K562 (cell line): ENCODE results near the gene FSTL4. TPM values are rescaled to one million over a fixed set of nuclear protein-coding genes. Genes with fewer than 3 reads are reported as not detected.

Experiments used
- ATAC-seq: fragments of 200-7000 bp; cut with Tn5 transposase; 3 replicates; pipeline ENCODE4 v1.9.1; 2020; ENCODE audit warnings: moderate library complexity
- BruUV-seq: library from RNA; stranded (reverse); fragments of 400-500 nt; replicated peaks from 2 replicates; lab custom pipeline; 2021; lab: Mats Ljungman, UMichigan
- CTCF ChIA-PET: fragments of 300-600 bp; formaldehyde crosslinking; extraction: SDS; loops from one replicate; lab custom pipeline; 2021; ENCODE audit warnings: low intra/inter-chr PET ratio; lab: Yijun Ruan, JAX
- POLR2A ChIA-PET: fragments of 300-600, 350-650 bp; sonication (Branson Sonifier 250); formaldehyde crosslinking; extraction: SDS; loops from one replicate; lab custom pipeline; 2021; ENCODE audit warnings: antibody characterized with exemption, inconsistent platforms; lab: Yijun Ruan, JAX
- DNase-seq, 4 experiments: peaks; one replicate each; pipeline versions ENCODE4 v3.0.0 to v3.0.0-alpha.2; 2011 to 2018; ENCODE audit warnings: low spot score in 3 of 4, mixed read lengths in 3 of 4; ENCODE audit errors: extremely low read depth in 1 of 4
- FAIRE-seq: peaks from 2 replicates; lab custom pipeline; 2011; peaks lifted over from hg19 to GRCh38; lab: Jason Lieb, UNC
- H2AFZ ChIP-seq: 2 replicates; pipeline ENCODE4 v1.6.0; 2011; ENCODE audit warnings: low read depth, low read length, control low read depth, inconsistent platforms
- H3K27ac ChIP-seq: fragments of 200-600 bp; 3 replicates; pipeline ENCODE4 v1.8.0; 2011; ENCODE audit warnings: low read depth, mild to moderate bottlenecking, control low read depth, inconsistent platforms, low read length, moderate library complexity, mixed read lengths; ENCODE audit errors: extremely low read depth
- H3K27me3 ChIP-seq, 2 experiments: fragments of 300-600 bp in 1 of 2; 2 replicates in 1 of 2; 3 replicates in 1 of 2; pipeline versions ENCODE4 v1.6.0 to v1.8.0; 2011; ENCODE audit warnings: inconsistent platforms in 2 of 2, low read length in 2 of 2, mild to moderate bottlenecking in 1 of 2, mixed read lengths in 1 of 2, moderate library complexity in 1 of 2; ENCODE audit not compliant: control insufficient read depth in 2 of 2, insufficient read depth in 2 of 2
- H3K36me3 ChIP-seq: fragments of 300-600 bp; 3 replicates; pipeline ENCODE4 v1.8.0; 2011; ENCODE audit warnings: mild to moderate bottlenecking, low read length, inconsistent platforms; ENCODE audit not compliant: control insufficient read depth, insufficient read depth
- H3K4me1 ChIP-seq, 2 experiments: fragments of 200-600 bp in 1 of 2; replicated peaks in 1 of 2; 2 replicates in 1 of 2; 3 replicates in 1 of 2; pipeline versions ENCODE4 v1.5.1 to v1.8.0; 2011; ENCODE audit warnings: inconsistent platforms in 2 of 2, low read length in 2 of 2, mild to moderate bottlenecking in 1 of 2, mixed read lengths in 1 of 2, moderate library complexity in 1 of 2; ENCODE audit not compliant: control insufficient read depth in 2 of 2, insufficient read depth in 2 of 2
- H3K4me2 ChIP-seq: 2 replicates; pipeline ENCODE4 v1.6.1; 2011; ENCODE audit warnings: low read length, control low read depth, inconsistent platforms, mixed read lengths; ENCODE audit not compliant: insufficient read depth
- H3K4me3 ChIP-seq: fragments of 200-600 bp; sonication (generic), shearing (Covaris generic); 2 replicates; pipeline ENCODE4 v1.5.1; 2016; ENCODE audit warnings: control low read depth, inconsistent platforms
- H3K79me2 ChIP-seq: fragments of 200-600 bp; 3 replicates; pipeline ENCODE4 v1.8.0; 2011; ENCODE audit warnings: low read length, inconsistent platforms; ENCODE audit not compliant: control insufficient read depth, insufficient read depth
- H3K9ac ChIP-seq, 2 experiments: 2 replicates each; pipeline versions ENCODE4 v1.6.0 to v1.6.1; 2011; ENCODE audit warnings: low read depth in 2 of 2, low read length in 2 of 2, control low read depth in 1 of 2, inconsistent platforms in 1 of 2, mild to moderate bottlenecking in 1 of 2, mixed read lengths in 1 of 2; ENCODE audit not compliant: insufficient read depth in 1 of 2
- H3K9me1 ChIP-seq: one replicate; pipeline ENCODE4 v1.6.0; 2011; ENCODE audit warnings: inconsistent platforms, mild to moderate bottlenecking, low read length, moderate library complexity; ENCODE audit not compliant: control insufficient read depth, insufficient read depth
- H3K9me3 ChIP-seq: replicated peaks from 2 replicates; pipeline ENCODE4 v1.5.1; 2011; ENCODE audit warnings: low read depth, low read length, inconsistent platforms; ENCODE audit not compliant: control insufficient read depth, insufficient read depth
- H4K20me1 ChIP-seq: replicated peaks from 2 replicates; pipeline ENCODE4 v1.6.1; 2011; ENCODE audit warnings: low read length, inconsistent platforms, mixed read lengths; ENCODE audit not compliant: control insufficient read depth, insufficient read depth
- GATA2 ChIP-seq: sonication (generic); formaldehyde crosslinking; IDR thresholded peaks from 2 replicates; pipeline ENCODE4 v1.4.0; 2020; ENCODE audit warnings: mild to moderate bottlenecking, missing genetic modification reagents
- MEF2D ChIP-seq: conservative IDR thresholded peaks from 2 replicates; pipeline ENCODE4 v1.6.1; 2016; ENCODE audit warnings: low read depth, missing genetic modification characterization, missing compliant biosample characterization
- PCBP1 ChIP-seq: fragments of 200-400 bp; formaldehyde crosslinking; IDR thresholded peaks from 2 replicates; pipeline ENCODE4 v1.6.1; 2018; ENCODE audit warnings: mild to moderate bottlenecking, low read depth, low read length; ENCODE audit not compliant: poor library complexity, severe bottlenecking
- ZFP36 ChIP-seq: fragments of 150-350 bp; IDR thresholded peaks from 2 replicates; pipeline ENCODE4 v1.6.1; 2018; ENCODE audit warnings: low read length, low read depth; ENCODE audit not compliant: partially characterized antibody
- WGBS: fragments of 100-300 bp; shearing (Covaris generic); methylation state at CpG from one replicate; pipeline ENCODE4 v1.1.6; 2016; ENCODE audit warnings: low coverage, mixed read lengths; ENCODE audit not compliant: insufficient coverage; ENCODE audit errors: missing lambda C conversion rate; 5-methylcytosine and 5-hydroxymethylcytosine counted together
- in situ Hi-C: fragments of 300-500 bp; cut with MboI; formaldehyde crosslinking; loops from 4 replicates; pipeline ENCODE4 v1.15.0; 2018; ENCODE audit warnings: inconsistent platforms, mixed read lengths
- intact Hi-C: fragments of 100-400 bp; cut with micrococcal nuclease; formaldehyde crosslinking; loops from 2 replicates; pipeline ENCODE4 v1.14.2; 2022
- polyA plus RNA-seq, 8 experiments: library from polyadenylated mRNA; depleted of rRNA in 4 of 8; stranded (reverse) in 5 of 8; unstranded in 3 of 8; fragments of >200 nt; fragmentation: Nextera tagmentation in 2 of 8; fragmentation: Illumina TruSeq in 1 of 8; extraction: Ambion mirVana in 2 of 8; extraction: Trizol in 1 of 8; gene quantifications; 2 replicates each; pipeline versions ENCODE4 v1.2.1 to v1.2.3, GENCODE V29; 2011 to 2014; ENCODE audit warnings: inconsistent platforms in 1 of 8, missing spikeins in 1 of 8
- total RNA-seq, 7 experiments: library from RNA; depleted of rRNA in 6 of 7; stranded (reverse); fragments of >200 nt in 6 of 7; fragmentation: Illumina TruSeq in 2 of 7; extraction: Trizol in 2 of 7; gene quantifications; 2 replicates each; pipeline versions ENCODE4 v1.2.1 to v1.2.3, GENCODE V29; 2011 to 2021; ENCODE audit warnings: low replicate concordance in 1 of 7
- TF ChIP-seq, protein P1 (sequence below): IDR thresholded peaks from 2 replicates; pipeline ENCODE4 v1.6.1; 2011; ENCODE audit warnings: borderline replicate concordance, low read depth, mild to moderate bottlenecking, moderate library complexity, low read length; ENCODE audit not compliant: insufficient read depth, poor library complexity, severe bottlenecking
- TF ChIP-seq, protein P2 (sequence below): IDR thresholded peaks from 2 replicates; pipeline ENCODE4 v1.6.1; 2014; ENCODE audit warnings: antibody characterized with exemption

The FSTL4 gene
- total and polyA plus RNA-seq, 9 of the 15 experiments (the other 6 are each of a cell fraction or from before 2014, with no cell fraction given): 0.08 to 0.18 (median 0.10) TPM; not detected in 5

DNA sequence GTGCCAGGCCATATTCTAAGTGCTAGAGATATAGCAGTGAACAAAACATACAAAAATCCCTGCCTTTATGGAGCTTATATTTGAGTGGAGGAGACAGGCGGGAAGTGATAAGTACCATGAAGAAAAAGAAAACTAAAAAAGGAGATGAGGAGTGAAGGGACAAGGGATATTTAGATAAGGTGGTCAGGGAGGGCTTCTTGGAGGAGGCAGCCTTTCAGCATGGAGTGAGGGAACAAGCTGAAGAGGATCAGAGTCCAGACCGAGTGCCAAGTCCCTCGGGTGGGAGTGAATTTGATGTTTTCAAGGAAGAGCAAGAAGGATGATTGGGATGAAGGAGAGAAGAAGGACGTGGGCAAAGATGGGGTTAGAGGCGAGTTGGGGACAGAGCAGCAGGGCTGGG, 190.5 kb downstream of the FSTL4 start:
- Histone ChIP-seq H3K27me3 (peaks cover 6 to 40% of the 10 kb centered on the region in 2 experiments; a peak in 4 of 5 replicates), H2AFZ (no peak overlapping the region), H4K20me1 (peaks cover 10% of the 10 kb centered on the region), H3K9me3 (no peaks in the 10 kb centered on the region), H3K4me1 (peaks cover 0 to 6% of the 10 kb centered on the region in 2 experiments; a peak in 2 of 5 replicates), H3K4me3 (no peak overlapping the region), H3K27ac (no peak overlapping the region), H3K9me1 (peaks cover 3% of the 10 kb centered on the region), H3K4me2 (no peak overlapping the region), H3K36me3 (no peaks in the 10 kb centered on the region), H3K79me2 (no peaks in the 10 kb centered on the region), H3K9ac (no peak overlapping the region)
- DNase-seq (no peak), FAIRE-seq (no peak), ATAC-seq (no peak)
- intact Hi-C loops (loop anchor here (5.0 kb wide), 1 partner anchor 520 kb away; no protein-coding TSS in a partner anchor), in situ Hi-C loops (loop anchor here (10.0 kb wide), 1 partner anchor 523 kb away; no protein-coding TSS in a partner anchor)
- no TSS peak for BruUV-seq
- ChIA-PET POLR2A (interaction anchor here (0.7 kb wide), 1 partner anchor 18 kb away, joined by 4 read pairs; no protein-coding TSS in a partner anchor), CTCF (no interaction called here)
- TF ChIP-seq ZFP36 (peak; percentile 84), MEF2D (no peak)
- WGBS: 0% methylated on average over 3 of the region's 5 CpGs

DNA sequence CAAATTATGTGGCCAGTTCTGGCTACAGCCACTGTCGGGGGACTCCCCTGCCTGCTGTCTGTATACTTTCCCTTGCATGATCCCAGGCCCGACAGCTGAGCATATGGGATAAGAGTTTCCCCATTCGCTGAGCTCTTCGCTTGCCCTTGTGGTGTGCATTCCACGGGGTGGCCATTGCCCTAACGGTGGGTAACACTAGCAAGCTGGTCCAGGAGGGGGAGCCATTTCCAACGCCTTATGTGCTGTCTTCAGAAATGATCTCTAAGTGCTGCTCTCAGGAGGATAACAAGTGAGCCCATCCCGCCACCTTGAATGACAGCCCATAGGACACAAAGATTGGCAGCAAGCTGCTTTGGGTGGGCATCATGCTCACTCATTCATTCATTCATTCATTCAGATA, 190.9 kb downstream of the FSTL4 start:
- Histone ChIP-seq H4K20me1 (peaks cover 6% of the 10 kb centered on the region), H2AFZ (no peak overlapping the region), H3K9me1 (peaks cover 3% of the 10 kb centered on the region), H3K79me2 (no peaks in the 10 kb centered on the region), H3K4me2 (no peak overlapping the region), H3K4me1 (peaks cover 0 to 6% of the 10 kb centered on the region in 2 experiments; a peak in 2 of 5 replicates), H3K27ac (no peak overlapping the region), H3K36me3 (no peaks in the 10 kb centered on the region), H3K9me3 (no peaks in the 10 kb centered on the region), H3K4me3 (no peak overlapping the region), H3K9ac (no peak overlapping the region), H3K27me3 (peaks cover 6 to 36% of the 10 kb centered on the region in 2 experiments; a peak in 4 of 5 replicates)
- WGBS: 4% methylated on average over 8 of the region's 8 CpGs
- ATAC-seq: peak; percentile 84
- DNase-seq: peak; percentile 47 to 58 (median 52)
- BruUV-seq: no TSS peak
- intact Hi-C loops: loop anchor here (5.0 kb wide), 1 partner anchor 521 kb away; no protein-coding TSS in a partner anchor
- ChIA-PET CTCF (no interaction called here), POLR2A (interaction anchor here (0.6 kb wide), 2 partner anchors 13 to 363 kb away, joined by 3 read pairs; no protein-coding TSS in a partner anchor)
- in situ Hi-C loops: loop anchor here (10.0 kb wide), 1 partner anchor 523 kb away; no protein-coding TSS in a partner anchor
- peak; percentile 56 for FAIRE-seq
- TF ChIP-seq PCBP1 (no peak), GATA2 (CRISPR knock-in tag) (no peak)
- TF ChIP-seq, protein P1, sequence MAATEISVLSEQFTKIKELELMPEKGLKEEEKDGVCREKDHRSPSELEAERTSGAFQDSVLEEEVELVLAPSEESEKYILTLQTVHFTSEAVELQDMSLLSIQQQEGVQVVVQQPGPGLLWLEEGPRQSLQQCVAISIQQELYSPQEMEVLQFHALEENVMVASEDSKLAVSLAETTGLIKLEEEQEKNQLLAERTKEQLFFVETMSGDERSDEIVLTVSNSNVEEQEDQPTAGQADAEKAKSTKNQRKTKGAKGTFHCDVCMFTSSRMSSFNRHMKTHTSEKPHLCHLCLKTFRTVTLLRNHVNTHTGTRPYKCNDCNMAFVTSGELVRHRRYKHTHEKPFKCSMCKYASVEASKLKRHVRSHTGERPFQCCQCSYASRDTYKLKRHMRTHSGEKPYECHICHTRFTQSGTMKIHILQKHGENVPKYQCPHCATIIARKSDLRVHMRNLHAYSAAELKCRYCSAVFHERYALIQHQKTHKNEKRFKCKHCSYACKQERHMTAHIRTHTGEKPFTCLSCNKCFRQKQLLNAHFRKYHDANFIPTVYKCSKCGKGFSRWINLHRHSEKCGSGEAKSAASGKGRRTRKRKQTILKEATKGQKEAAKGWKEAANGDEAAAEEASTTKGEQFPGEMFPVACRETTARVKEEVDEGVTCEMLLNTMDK: peak; percentile 70
- TF ChIP-seq, protein P2, sequence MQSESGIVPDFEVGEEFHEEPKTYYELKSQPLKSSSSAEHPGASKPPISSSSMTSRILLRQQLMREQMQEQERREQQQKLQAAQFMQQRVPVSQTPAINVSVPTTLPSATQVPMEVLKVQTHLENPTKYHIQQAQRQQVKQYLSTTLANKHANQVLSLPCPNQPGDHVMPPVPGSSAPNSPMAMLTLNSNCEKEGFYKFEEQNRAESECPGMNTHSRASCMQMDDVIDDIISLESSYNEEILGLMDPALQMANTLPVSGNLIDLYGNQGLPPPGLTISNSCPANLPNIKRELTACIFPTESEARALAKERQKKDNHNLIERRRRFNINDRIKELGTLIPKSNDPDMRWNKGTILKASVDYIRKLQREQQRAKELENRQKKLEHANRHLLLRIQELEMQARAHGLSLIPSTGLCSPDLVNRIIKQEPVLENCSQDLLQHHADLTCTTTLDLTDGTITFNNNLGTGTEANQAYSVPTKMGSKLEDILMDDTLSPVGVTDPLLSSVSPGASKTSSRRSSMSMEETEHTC: no peak
